Ramos (cell line): ENCODE results near the gene DAB1.

Experiments
- in situ Hi-C: fragments of 300-500 bp; cut with MboI; formaldehyde crosslinking; loops from one replicate; pipeline ENCODE4 v1.14.3; 2022; ENCODE audit warnings: low sequenced_read_pairs; ENCODE audit not compliant: unreplicated experiment

DAB1 gene

GRCh38 chr1:57195436-57195941, 228.4 kb downstream of the DAB1 start:
- in situ Hi-C loops: no loop called here

DNA sequence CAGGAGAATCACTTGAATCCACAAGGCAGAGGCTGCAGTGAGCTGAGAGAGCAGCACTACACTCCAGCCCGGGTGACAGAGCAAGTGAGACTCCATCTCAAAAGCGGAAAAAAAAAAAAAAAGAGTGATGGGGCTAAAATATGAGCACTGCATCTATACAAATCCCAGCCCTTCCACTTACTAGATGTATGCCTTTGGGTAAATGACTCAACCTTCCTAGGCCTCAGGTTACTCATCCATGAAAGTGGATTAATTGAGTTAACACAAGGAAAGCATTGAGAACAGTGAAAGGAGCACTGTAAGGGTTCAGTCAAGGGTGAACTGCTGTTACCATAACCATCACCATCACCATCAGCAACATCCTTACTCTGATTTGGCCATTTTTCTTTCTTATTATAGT, 231.6 kb downstream of the DAB1 start:
- in situ Hi-C loops: no loop called here

DNA sequence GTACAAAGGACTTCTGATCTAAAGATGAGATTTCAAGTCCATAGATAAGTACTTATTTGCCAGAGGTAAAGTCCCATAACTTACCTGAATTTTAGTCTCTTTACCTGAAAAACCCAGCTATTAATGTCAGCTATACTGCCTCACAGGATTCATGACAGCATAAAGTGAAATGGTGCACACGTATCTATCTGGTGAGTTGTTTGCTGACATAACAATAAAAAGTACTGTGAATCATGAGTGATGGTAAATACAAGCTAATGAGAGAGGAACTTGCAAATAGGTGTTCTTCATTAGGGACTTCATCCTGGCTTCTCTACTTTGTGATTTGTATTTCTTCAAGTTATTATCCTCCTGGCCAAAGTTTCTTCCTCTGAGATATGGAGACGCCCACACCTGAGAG, 233.0 kb downstream of the DAB1 start:
- in situ Hi-C loops: no loop called here

GRCh38 chr1:57188168-57188567, 235.7 kb downstream of the DAB1 start:
- in situ Hi-C loops: no loop called here

DNA sequence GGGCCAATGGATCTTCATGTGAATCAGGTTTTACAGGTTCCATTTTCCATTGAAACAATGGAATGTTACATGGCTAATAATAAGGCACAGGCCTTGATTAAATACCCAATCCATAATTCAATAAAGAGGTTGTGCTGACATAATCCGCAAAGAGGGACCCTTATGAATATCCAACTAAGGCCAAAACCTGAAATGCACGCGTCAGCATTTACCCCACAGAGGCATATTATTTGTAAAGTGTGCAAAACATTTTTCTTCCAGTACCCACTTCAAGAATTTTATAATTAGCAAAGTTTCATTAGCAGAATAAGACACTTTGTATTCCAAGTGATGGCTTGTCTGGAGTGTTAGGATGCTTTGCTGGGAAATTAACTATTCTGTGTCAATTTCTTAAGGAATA, 237.4 kb downstream of the DAB1 start:
- in situ Hi-C loops: no loop called here

- in situ Hi-C loops: no loop called here
Observed at GRCh38 chr1:57179001-57179400, 244.9 kb downstream of the DAB1 start.

DNA sequence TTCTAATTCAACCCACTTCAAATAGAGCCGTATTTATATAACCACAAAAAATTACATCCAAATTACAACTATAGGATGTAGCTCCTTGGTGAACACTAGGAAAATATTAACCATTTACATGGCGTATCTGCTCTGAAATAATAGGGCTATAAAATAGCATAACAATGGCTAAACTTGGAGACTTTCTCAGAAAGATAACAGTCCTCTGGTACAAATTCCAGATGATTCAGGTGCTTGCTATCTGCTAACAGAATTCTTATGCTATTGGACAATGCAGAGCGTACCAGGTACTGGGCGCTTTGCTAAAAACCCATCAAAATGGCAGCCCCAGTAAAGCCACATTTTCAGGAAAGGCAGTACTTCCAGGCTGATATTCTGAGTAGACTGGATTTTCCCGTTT, 248.4 kb downstream of the DAB1 start:
- in situ Hi-C loops: no loop called here

DNA sequence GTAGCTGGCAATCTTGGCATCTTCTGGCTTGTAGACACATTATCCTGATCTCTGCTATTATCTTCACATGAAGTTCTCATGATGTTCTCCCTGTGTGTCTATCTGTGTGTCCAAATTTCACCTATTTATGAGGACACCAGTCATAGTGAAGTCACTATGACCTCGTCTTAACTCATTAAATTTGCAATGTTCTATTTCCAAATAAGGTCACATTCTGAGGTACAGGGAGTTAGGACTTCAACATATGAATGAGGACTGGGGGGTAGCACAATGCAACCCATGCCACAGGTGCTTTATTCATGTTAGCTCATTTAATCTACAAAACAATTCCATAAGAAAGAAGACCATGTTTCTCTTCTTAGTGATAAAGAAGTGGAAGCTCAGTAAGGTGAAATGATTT, 251.8 kb downstream of the DAB1 start:
- in situ Hi-C loops: no loop called here

DNA sequence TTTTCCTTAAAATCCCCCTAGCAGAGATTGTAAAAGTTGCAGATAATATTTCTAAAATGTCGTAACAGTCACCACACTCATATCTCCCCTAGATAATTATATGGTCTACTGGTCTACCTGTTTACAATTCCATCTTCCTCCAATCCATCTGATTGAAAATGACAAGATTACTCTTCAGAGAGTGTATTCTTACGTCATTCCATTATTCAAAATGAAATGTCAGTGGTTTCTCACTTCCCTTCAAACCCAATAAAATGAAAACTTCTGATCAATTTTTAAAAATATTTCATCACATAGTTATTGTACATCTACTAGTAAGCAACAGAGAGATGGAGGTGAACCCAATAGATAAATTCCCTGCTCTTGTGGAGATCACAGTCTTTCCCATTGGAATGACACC, 255.9 kb downstream of the DAB1 start:
- in situ Hi-C loops: no loop called here

DNA sequence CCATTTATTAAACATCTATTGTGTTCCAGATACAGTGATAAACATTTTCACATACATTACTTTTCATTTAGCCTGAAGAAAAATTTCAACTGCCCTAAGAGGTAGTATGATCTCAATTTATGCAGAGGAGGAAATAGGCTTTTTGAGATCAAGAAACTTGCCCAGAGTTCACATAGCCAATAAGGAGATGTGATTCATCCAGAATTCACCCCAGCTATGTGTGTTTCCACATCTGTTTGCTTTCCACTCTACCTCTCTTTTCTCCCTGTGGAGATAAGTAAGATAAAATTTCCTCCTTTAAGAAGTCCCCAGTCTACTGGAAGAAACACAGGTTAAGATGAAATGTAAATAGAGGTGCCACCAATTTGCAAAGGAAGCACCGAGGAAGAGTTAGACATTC, 258.3 kb downstream of the DAB1 start:
- in situ Hi-C loops: no loop called here

DNA sequence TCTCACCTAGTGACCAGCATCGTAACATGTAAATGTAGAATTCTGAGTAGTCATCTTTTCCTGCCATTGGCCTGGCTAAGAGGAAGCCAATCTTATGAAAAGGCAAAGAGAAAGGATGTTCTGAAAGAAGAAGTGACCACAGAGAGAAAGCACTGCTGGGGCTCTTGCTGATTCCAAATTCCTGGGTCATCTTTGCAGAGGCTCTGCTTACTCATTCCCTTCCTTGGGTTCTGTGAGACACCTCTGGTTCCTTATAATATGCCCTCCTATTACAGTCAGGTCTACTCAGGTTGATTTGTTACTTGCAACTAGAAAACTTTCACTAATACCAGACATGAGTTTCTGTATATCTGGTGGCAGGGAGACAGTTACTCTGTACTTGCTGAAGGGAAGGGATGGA, 259.3 kb downstream of the DAB1 start:
- in situ Hi-C loops: no loop called here

DNA sequence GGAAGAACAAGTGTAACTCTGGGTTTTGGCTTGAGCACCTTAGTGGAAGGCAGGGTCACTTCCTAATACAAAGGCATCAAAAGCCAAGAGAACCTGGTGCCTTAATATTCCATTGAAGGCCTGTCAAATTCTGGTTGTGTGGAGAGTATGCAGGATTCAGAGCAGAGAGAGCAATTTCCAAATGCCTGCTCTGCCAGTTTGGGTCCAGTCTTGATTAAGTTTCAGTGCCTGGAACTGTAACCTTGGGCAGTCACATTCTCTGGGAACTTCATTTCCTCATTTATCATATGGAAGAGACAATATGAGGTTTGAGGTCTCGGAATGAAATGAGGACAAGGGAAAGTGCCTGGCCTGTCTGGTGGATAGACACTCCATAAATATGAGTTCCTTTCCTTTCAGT, 260.1 kb downstream of the DAB1 start:
- in situ Hi-C loops: no loop called here

DNA sequence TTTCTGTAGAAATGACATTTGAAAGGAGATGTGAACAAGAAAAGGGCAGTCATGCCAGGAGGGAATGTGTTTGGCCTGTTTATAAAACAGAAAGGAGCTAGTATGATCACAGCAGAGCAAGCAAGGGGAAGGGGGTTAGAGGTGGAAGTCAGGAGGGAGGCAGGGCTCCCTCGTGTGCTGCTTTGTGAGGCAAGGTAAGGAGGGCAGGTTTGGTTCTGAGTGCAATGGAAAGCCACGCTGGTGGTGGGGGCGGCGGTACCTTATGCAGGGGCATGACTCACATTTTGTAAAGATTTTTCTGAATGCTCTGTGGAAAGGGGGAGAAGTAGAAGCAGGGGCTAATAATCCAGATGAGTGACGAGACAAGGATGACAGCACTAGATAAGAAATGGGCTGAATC, 260.5 kb downstream of the DAB1 start:
- in situ Hi-C loops: no loop called here

GRCh38 chr1:57162607-57163261, 261.1 kb downstream of the DAB1 start:
- in situ Hi-C loops: no loop called here

DNA sequence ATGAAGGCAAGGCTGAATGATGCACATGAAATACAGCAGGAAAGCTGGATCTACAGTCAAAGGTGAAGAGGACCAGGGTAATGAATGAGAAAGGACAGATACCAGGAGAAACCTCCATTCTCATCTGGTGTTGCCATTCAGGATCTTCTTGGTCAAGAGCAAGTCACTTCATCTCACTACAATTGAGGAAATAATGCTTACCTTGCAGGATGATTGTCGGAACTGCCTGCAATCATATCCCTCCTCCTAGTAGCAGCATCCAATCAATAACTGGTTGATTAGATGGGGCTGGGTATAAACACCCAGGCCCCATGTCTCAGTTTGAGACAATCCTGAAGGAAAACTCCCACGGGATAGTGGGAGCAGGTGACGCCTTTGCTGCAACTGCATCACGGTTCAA, 263.3 kb downstream of the DAB1 start:
- in situ Hi-C loops: no loop called here

- in situ Hi-C loops: no loop called here
Observed at GRCh38 chr1:57158604-57158998, 265.3 kb downstream of the DAB1 start.

GRCh38 chr1:57157818-57158603, 265.8 kb downstream of the DAB1 start:
- in situ Hi-C loops: no loop called here

DNA sequence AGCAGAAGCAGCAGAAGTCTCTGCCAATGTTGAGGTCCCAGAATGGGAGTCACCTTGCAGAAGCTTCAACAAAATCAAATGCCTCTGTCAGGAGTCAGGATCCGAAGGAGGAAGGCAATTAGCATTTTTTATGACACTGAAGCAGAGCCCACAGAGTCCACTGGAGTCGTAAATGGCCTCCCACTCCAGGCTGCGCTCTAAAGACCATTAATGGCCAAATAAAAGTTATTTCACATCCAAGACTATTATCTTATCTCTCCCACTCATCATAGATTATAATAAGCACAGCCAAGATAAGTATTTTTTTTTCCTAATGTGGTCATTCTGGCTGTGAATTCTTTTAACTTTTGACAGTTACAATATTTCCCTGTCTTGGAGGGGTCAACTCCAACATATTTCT, 267.0 kb downstream of the DAB1 start:
- in situ Hi-C loops: no loop called here

DNA sequence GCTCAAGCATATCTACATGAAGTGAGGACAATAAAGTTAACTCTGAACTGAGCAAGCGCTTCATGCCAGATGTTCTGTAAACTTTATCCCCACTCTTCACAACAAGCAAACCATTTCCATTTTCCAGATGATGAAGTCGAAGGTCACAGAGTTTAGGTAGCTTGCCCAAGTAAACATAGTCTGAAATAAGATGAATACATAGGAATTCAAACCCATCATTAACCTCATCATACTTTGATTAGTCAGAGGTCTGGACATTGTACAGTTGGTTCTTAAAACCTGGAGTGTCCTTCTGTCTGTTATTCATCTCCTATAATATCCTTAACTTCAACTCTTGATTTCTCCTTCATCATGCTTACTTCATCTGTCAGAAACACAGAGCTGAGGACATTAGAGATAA, 277.8 kb downstream of the DAB1 start:
- in situ Hi-C loops: no loop called here

GRCh38 chr1:57142999-57143398, 280.9 kb downstream of the DAB1 start:
- in situ Hi-C loops: no loop called here

DNA sequence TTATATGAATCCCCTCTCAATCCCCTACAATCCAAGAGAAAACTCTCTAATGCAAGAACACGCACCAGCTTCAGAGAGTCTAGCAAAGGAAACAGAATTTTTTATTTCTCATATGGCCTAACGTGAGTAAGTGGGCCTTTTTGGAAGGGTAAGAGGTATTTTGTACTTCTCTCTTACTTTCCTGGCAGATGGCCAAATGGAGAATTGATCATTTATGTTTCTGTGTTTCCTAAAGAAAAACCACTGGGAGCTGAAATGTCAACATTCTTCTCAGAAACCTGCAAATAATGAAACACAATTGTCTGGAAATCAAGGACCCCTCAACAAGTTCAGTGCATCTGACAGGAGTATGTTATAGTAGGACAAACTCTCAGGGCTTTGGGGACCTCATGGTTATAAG, 281.7 kb downstream of the DAB1 start:
- in situ Hi-C loops: no loop called here
